GM19099 (cell line): ENCODE measurements around the gene CCDC201.

ENCODE experiments used
- POLR2A ChIP-seq: IDR thresholded peaks from 3 replicates; pipeline ENCODE4 v1.6.1; 2011; ENCODE audit warnings: low read depth; ENCODE audit not compliant: insufficient read length; ENCODE audit errors: extremely low read depth

Gene CCDC201

GRCh38 chr7:45865594-45866410, 7.1 kb downstream of the CCDC201 start:
- TF ChIP-seq POLR2A: no peak

DNA sequence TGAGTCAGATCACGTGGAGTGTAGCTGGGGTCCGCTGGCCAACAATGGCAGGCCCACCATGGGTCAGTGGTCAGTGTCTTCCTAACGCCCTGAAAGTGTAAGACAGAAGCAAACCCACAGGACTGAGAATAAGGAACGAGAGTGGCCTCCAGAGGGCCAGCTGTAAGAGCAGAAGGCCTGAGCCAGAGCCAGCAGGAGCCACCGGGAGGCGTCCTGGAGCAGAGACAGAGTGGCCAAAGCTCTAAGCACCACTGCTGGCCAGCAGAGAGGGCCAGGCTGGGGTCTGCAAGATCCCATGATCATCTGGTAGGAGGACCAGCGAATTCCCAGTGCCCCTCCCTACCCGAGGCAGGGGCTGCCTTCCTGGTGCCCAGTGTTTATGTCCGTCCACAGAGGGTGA, 9.2 kb downstream of the CCDC201 start:
- TF ChIP-seq POLR2A: no peak

GRCh38 chr7:45812946-45813345, 59.9 kb downstream of the CCDC201 start:
- no peak for TF ChIP-seq POLR2A
